GM12878 (cell line): ENCODE results near the gene DCPS. TPM values are rescaled to one million over a fixed set of nuclear protein-coding genes. Genes with fewer than 3 reads are reported as not detected.

ENCODE experiments used
- ATAC-seq: fragments of 200-7000 bp; cut with Tn5 transposase; 3 replicates; pipeline ENCODE4 v1.9.1; 2020; ENCODE audit warnings: mild to moderate bottlenecking, moderate library complexity
- BruUV-seq: library from RNA; stranded (reverse); fragments of 400-500 nt; replicated peaks from 2 replicates; lab custom pipeline; 2021; lab: Mats Ljungman, UMichigan
- CTCF ChIA-PET: fragments of 300-600 bp; sonication (Branson Sonifier 250); formaldehyde crosslinking; extraction: SDS; loops from one replicate; lab custom pipeline; 2021; ENCODE audit warnings: inconsistent platforms; lab: Yijun Ruan, JAX
- POLR2A ChIA-PET: fragments of 350-600 bp; formaldehyde crosslinking; extraction: SDS; loops from one replicate; lab custom pipeline; 2021; ENCODE audit warnings: inconsistent platforms; lab: Charles Lee
- RAD21 ChIA-PET: fragments of 300-600 bp; sonication (Branson Sonifier 250); formaldehyde crosslinking; loops from one replicate; lab custom pipeline; 2023; ENCODE audit warnings: antibody characterized with exemption; ENCODE audit not compliant: unreplicated experiment; lab: Charles Lee
- SMC1A ChIA-PET: fragments of 300-600 bp; sonication (Branson Sonifier 250); formaldehyde crosslinking; loops from one replicate; lab custom pipeline; 2023; ENCODE audit not compliant: unreplicated experiment, uncharacterized antibody; lab: Charles Lee
- DNase-seq: peaks from one replicate; pipeline ENCODE4 v3.0.0-alpha.2; 2011; ENCODE audit warnings: low read depth, low spot score
- FAIRE-seq: peaks from 3 replicates; lab custom pipeline; 2011; peaks lifted over from hg19 to GRCh38; lab: Jason Lieb, UNC
- H2AFZ ChIP-seq: 2 replicates; pipeline ENCODE4 v1.6.0; 2011; ENCODE audit warnings: low read depth, low read length, control low read depth; ENCODE audit not compliant: control insufficient read depth
- H3K27ac ChIP-seq: 2 replicates; pipeline ENCODE4 v1.5.1; 2011; ENCODE audit warnings: control low read depth; ENCODE audit not compliant: control insufficient read depth, insufficient read depth
- H3K27me3 ChIP-seq, 2 experiments: replicated peaks in 1 of 2; 2 replicates each; pipeline versions ENCODE4 v1.6.0 to v1.6.1; 2011; ENCODE audit warnings: low read length in 1 of 2; ENCODE audit not compliant: control insufficient read depth in 2 of 2, insufficient read depth in 2 of 2
- H3K36me3 ChIP-seq, 2 experiments: 2 replicates each; pipeline ENCODE4 v1.5.1; 2011; ENCODE audit warnings: low read length in 1 of 2; ENCODE audit not compliant: control insufficient read depth in 2 of 2, insufficient read depth in 2 of 2
- H3K4me1 ChIP-seq: 2 replicates; pipeline ENCODE4 v1.6.1; 2011; ENCODE audit warnings: mild to moderate bottlenecking, low read length, moderate library complexity, mixed read lengths; ENCODE audit not compliant: control insufficient read depth, insufficient read depth
- H3K4me2 ChIP-seq: 2 replicates; pipeline ENCODE4 v1.6.0; 2011; ENCODE audit warnings: control low read depth; ENCODE audit not compliant: control insufficient read depth, insufficient read depth
- H3K4me3 ChIP-seq: fragments of 200-600 bp; sonication (generic); 2 replicates; pipeline ENCODE4 v1.5.1; 2016
- H3K79me2 ChIP-seq: 2 replicates; pipeline ENCODE4 v1.6.0; 2011; ENCODE audit warnings: low read length; ENCODE audit not compliant: control insufficient read depth, insufficient read depth
- H3K9ac ChIP-seq: 2 replicates; pipeline ENCODE4 v1.8.0; 2011; ENCODE audit warnings: low read length, control low read depth, mixed read lengths; ENCODE audit not compliant: control insufficient read depth, insufficient read depth
- H3K9me3 ChIP-seq: replicated peaks from 3 replicates; pipeline ENCODE4 v1.5.1; 2011; ENCODE audit warnings: mild to moderate bottlenecking, low read length; ENCODE audit not compliant: control insufficient read depth, insufficient read depth
- H4K20me1 ChIP-seq: 2 replicates; pipeline ENCODE4 v1.6.0; 2011; ENCODE audit not compliant: control insufficient read depth, insufficient read depth
- BCL11A ChIP-seq: IDR thresholded peaks from 2 replicates; pipeline ENCODE4 v1.6.1; 2011; ENCODE audit warnings: low read depth, low read length
- CEBPB ChIP-seq, 2 experiments: fragments of 150-350 bp in 1 of 2; IDR thresholded peaks; 2 replicates each; pipeline ENCODE4 v1.6.1; 2012 to 2014; ENCODE audit warnings: low read depth in 2 of 2, low read length in 2 of 2, borderline replicate concordance in 1 of 2, inconsistent platforms in 1 of 2
- CHD1 ChIP-seq: IDR thresholded peaks from 2 replicates; pipeline ENCODE4 v1.6.1; 2012; ENCODE audit warnings: low read depth, low read length, improper control_type of control experiment
- CHD4 ChIP-seq: fragments of 200-600 bp; sonication (generic); IDR thresholded peaks from 2 replicates; pipeline ENCODE4 v1.6.1; 2016; ENCODE audit warnings: mild to moderate bottlenecking
- GATAD2B ChIP-seq: fragments of 450-650 bp; conservative IDR thresholded peaks from 2 replicates; pipeline ENCODE4 v1.6.1; 2017; ENCODE audit warnings: low read depth, mild to moderate bottlenecking, moderate library complexity
- IRF4 ChIP-seq: IDR thresholded peaks from 2 replicates; pipeline ENCODE4 v1.6.1; 2011; ENCODE audit warnings: low read depth, low read length
- KAT2A ChIP-seq: conservative IDR thresholded peaks from 2 replicates; pipeline ENCODE4 v1.6.1; 2011; ENCODE audit warnings: low read depth, low read length; ENCODE audit not compliant: control insufficient read depth
- MYB ChIP-seq: fragments of 150-350 bp; IDR thresholded peaks from 2 replicates; pipeline ENCODE4 v1.6.1; 2014; ENCODE audit warnings: mild to moderate bottlenecking, low read depth, low read length, borderline replicate concordance
- NFYA ChIP-seq: IDR thresholded peaks from 2 replicates; pipeline ENCODE4 v1.6.1; 2011; ENCODE audit warnings: low read depth, mild to moderate bottlenecking, low read length, improper control_type of control experiment, borderline replicate concordance
- NRF1 ChIP-seq: conservative IDR thresholded peaks from 2 replicates; pipeline ENCODE4 v1.6.1; 2011; ENCODE audit warnings: mild to moderate bottlenecking, low read depth, low read length, improper control_type of control experiment
- PAX8 ChIP-seq: fragments of 450-650 bp; IDR thresholded peaks from 2 replicates; pipeline ENCODE4 v1.6.1; 2017; ENCODE audit warnings: mild to moderate bottlenecking, moderate library complexity
- PML ChIP-seq: IDR thresholded peaks from 2 replicates; pipeline ENCODE4 v1.6.1; 2012; ENCODE audit warnings: low read length, inconsistent platforms
- ZBTB4 ChIP-seq: fragments of 450-650 bp; formaldehyde crosslinking; IDR thresholded peaks from 2 replicates; pipeline ENCODE4 v1.4.0; 2022; ENCODE audit warnings: mild to moderate bottlenecking, moderate library complexity
- ZNF592 ChIP-seq: fragments of 450-650 bp; IDR thresholded peaks from 2 replicates; pipeline ENCODE4 v1.6.1; 2017; ENCODE audit warnings: mild to moderate bottlenecking, moderate library complexity
- ZSCAN29 ChIP-seq: fragments of 450-650 bp; IDR thresholded peaks from 2 replicates; pipeline ENCODE4 v1.6.1; 2017; ENCODE audit warnings: mild to moderate bottlenecking, moderate library complexity
- WGBS: methylation state at CpG from one replicate; pipeline ENCODE4 v1.1.6; 2016; ENCODE audit warnings: low lambda C conversion rate; ENCODE audit not compliant: insufficient replicate concordance, insufficient coverage; ENCODE audit errors: missing lambda C conversion rate; 5-methylcytosine and 5-hydroxymethylcytosine counted together
- in situ Hi-C: fragments of 300-500 bp; cut with MboI; formaldehyde crosslinking; loops from 9 replicates; pipeline ENCODE4 v1.14.3; 2018; ENCODE audit warnings: mixed read lengths
- intact Hi-C: fragments of 100-400 bp; cut with micrococcal nuclease; formaldehyde crosslinking; loops from one replicate; pipeline ENCODE4 v1.14.2; 2022; ENCODE audit not compliant: unreplicated experiment
- polyA plus RNA-seq, 11 experiments: library from polyadenylated mRNA; depleted of rRNA in 4 of 11; unstranded in 6 of 11; stranded (reverse) in 5 of 11; fragments of >200 nt; fragmentation: Nextera tagmentation in 4 of 11; fragmentation: Illumina TruSeq in 1 of 11; extraction: Ambion mirVana in 4 of 11; extraction: Trizol in 1 of 11; gene quantifications; 1 replicate in 1 of 11; 2 replicates in 10 of 11; pipeline versions ENCODE4 v1.2.1 to v1.2.3, GENCODE V29; 2011 to 2016; ENCODE audit warnings: inconsistent platforms in 2 of 11, missing spikeins in 2 of 11, low read depth in 1 of 11
- total RNA-seq, 4 experiments: library from RNA; depleted of rRNA in 3 of 4; stranded (reverse); fragments of >200 nt in 3 of 4; fragmentation: Illumina TruSeq in 1 of 4; extraction: Trizol in 1 of 4; gene quantifications; 2 replicates each; pipeline versions ENCODE4 v1.2.1 to v1.2.3, GENCODE V29; 2013 to 2021

The DCPS gene
- total and polyA plus RNA-seq, 10 of the 15 experiments (the other 5 are each of a cell fraction or from before 2014, with no cell fraction given) = 23.5 to 101 (median 67.4) TPM

GRCh38 chr11:126327281-126328000 lies 23.6 kb downstream of the DCPS start:
- Histone ChIP-seq H3K27me3 (no peaks in the 10 kb centered on the region), H3K4me3 (no peak overlapping the region), H3K79me2 (no peaks in the 10 kb centered on the region), H2AFZ (no peak overlapping the region), H3K27ac (no peak overlapping the region), H3K4me1 (no peaks in the 10 kb centered on the region), H3K4me2 (no peak overlapping the region), H3K36me3 (peaks cover 16 to 22% of the 10 kb centered on the region in 2 experiments), H4K20me1 (no peaks in the 10 kb centered on the region), H3K9ac (no peak overlapping the region), H3K9me3 (no peaks in the 10 kb centered on the region)
- 90% methylated on average over 17 of the region's 17 CpGs for WGBS
- FAIRE-seq (no peak), DNase-seq (no peak), ATAC-seq (no peak)
- POLR2A ChIA-PET = no interaction called here
- in situ Hi-C loops (no loop called here), intact Hi-C loops (no loop called here)
- CTCF ChIA-PET = no interaction called here
- no TSS peak for BruUV-seq
- SMC1A ChIA-PET = interaction anchor here (0.9 kb wide), 1 partner anchor 16 kb away, joined by 5 read pairs; no protein-coding TSS in a partner anchor
- RAD21 ChIA-PET = no interaction called here
- TF ChIP-seq ZSCAN29 (no peak), MYB (no peak), CHD4 (no peak), CEBPB (IDR thresholded peaks at IDR 0.05; ENCODE audit: borderline replicate concordance in 1 of 2, low read depth in 2 of 2, low read length in 2 of 2) (no peak), ZNF592 (no peak), NRF1 (no peak), PAX8 (no peak), CHD1 (no peak), GATAD2B (no peak), ZBTB4 (CRISPR knock-in tag) (no peak), BCL11A (no peak), KAT2A (no peak), IRF4 (no peak), NFYA (no peak), PML (no peak)
